ENCODE measurements around the gene NPTXR.

The NPTXR gene

DNA sequence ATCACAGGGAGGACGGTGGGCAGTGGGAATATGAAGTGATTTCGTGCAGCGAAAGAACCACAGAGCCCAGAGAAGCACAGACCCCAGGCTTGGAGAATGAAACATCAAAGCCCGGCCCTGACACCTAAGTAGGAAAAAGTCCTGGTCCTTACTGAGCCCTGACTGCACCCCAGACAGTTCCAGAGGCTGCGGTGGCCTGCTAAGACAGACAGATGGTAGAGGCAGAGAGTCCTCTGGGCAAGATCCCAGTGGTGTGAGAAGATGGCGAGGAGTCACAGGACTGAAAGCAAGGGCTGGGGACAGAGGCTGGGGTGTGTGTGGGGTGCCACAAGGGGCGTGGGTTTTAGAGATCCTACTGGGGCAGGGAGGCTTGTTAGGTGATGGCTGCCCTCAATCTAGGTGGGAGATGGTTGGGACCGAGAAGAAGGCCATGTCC is 24.5 kb upstream of the NPTXR start:
- peaks cover 56% of the 10 kb centered on the region for H3K36me3 ChIP-seq
- H3K4me3 ChIP-seq (ENCODE audit: low read depth in 1 of 2, low read length in 1 of 2): no peak overlapping the region
- H3K27me3 ChIP-seq: peaks cover 11% of the 10 kb centered on the region
- no peak overlapping the region for H3K27ac ChIP-seq
- TF ChIP-seq, protein P1, sequence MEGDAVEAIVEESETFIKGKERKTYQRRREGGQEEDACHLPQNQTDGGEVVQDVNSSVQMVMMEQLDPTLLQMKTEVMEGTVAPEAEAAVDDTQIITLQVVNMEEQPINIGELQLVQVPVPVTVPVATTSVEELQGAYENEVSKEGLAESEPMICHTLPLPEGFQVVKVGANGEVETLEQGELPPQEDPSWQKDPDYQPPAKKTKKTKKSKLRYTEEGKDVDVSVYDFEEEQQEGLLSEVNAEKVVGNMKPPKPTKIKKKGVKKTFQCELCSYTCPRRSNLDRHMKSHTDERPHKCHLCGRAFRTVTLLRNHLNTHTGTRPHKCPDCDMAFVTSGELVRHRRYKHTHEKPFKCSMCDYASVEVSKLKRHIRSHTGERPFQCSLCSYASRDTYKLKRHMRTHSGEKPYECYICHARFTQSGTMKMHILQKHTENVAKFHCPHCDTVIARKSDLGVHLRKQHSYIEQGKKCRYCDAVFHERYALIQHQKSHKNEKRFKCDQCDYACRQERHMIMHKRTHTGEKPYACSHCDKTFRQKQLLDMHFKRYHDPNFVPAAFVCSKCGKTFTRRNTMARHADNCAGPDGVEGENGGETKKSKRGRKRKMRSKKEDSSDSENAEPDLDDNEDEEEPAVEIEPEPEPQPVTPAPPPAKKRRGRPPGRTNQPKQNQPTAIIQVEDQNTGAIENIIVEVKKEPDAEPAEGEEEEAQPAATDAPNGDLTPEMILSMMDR (IDR thresholded peaks at IDR 0.05): no peak
- H3K4me1 ChIP-seq (ENCODE audit: control insufficient read depth in 1 of 2, insufficient read depth in 1 of 2, low read depth in 1 of 2, low read length in 1 of 2): peaks cover 29 to 39% of the 10 kb centered on the region in 2 experiments
- no peaks in the 10 kb centered on the region for H3K9me3 ChIP-seq

DNA sequence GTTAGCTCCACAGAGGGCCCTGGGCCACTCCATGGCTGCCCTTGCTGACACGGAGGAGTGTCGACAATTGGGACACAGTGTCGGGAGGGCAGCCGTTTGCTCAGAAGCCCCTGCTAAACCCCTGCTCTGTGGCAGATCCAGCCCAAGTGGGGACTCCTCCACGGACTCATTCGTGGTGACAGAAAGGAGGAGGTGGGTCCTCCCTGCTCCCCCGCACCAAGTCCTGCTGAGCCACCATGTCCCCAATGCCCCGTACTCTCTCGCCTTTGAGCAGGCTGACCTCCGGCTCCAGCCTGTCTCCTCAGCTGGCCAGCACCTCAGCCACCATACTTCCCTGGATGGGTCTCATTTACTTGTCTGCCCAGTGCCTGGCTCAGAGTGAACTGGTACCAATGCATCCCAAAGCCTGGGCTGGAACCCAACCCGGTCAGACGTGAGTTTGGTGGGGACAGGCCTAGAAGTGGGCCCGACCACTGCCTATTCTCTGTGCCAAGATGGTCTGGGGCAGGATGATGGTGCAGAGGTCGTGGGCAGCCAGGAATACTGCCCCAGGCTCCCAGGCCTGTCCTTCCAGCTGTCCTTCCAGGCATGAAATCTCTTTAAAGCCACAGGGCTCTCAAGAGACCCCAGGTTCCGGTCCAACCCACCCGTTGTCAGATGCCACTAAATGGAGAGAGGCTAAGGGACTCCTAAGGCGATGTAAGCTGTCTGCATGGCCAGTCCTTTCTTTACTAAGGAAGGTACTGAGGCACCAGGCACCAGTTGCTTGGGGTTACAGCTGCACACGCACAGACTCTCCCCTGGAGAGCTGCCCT is 23.9 kb upstream of the NPTXR start:
- Histone ChIP-seq H3K27me3 (peaks cover 5% of the 10 kb centered on the region), H3K4me3 (ENCODE audit: low read depth in 1 of 2, low read length in 1 of 2) (no peak overlapping the region), H3K9me3 (no peaks in the 10 kb centered on the region), H3K27ac (no peak overlapping the region), H3K36me3 (peaks cover 56% of the 10 kb centered on the region), H3K4me1 (ENCODE audit: control insufficient read depth in 1 of 2, insufficient read depth in 1 of 2, low read depth in 1 of 2, low read length in 1 of 2) (peaks cover 23 to 33% of the 10 kb centered on the region in 2 experiments)
- TF ChIP-seq, protein P1 (IDR thresholded peaks at IDR 0.05): no peak

DNA sequence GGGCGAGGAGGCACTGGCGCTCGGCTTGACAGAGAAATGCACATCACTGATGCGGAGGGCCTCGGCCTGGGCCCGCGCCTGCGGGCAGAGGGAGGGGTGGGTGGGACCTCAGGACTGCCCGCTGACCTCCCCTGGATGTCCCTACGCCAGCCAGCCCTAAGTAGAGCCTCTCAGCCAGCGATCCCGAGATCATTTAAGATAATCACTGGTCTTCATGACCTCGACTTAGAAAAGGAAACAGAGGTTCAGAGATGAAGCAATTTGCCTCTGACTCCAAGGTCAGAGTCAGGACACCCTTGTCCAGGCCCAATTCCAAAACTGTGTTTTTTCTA is 23.3 kb upstream of the NPTXR start:
- TF ChIP-seq, protein P1 (IDR thresholded peaks at IDR 0.05): no peak
- Histone ChIP-seq H3K27ac (no peak overlapping the region), H3K9me3 (no peaks in the 10 kb centered on the region), H3K4me3 (ENCODE audit: low read depth in 1 of 2, low read length in 1 of 2) (no peak overlapping the region), H3K4me1 (ENCODE audit: control insufficient read depth in 1 of 2, insufficient read depth in 1 of 2, low read depth in 1 of 2, low read length in 1 of 2) (peaks cover 21 to 30% of the 10 kb centered on the region in 2 experiments), H3K36me3 (peaks cover 56% of the 10 kb centered on the region), H3K27me3 (no peaks in the 10 kb centered on the region)

DNA sequence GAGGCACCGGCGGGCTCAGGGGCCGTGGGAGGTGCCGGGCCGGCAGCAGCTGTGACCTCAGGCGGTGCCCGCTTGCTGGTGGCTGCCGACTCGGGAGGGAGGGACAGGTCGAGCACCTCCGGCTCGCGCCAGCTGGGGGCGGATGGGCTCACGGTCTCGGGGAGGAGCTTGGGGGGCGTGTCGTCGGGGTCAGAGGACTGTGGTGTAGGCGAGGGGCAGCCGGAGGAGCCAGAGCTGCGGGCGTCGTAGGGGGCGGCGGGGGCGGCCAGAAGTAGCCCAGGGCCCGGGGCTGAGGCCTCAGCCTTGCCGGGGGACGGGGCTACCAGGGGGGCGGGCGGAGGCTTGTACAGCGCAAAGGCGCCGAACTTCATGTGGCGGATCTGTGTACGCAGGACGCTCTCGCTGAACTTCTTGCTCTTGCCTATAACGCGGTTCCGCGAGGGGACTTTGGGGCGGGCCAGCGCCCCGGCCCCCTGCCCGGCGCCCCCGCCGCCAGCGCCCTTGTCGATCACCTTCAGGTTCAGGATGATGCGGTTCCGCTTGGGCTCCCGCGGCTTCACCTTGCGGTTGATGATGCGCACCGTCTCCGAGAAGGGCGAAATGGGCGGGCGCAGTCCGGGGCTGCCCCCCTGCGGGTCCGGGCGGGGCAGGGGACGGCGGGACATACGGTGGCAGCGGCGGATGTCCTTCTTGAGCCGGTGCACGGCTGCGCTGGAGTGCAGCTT is 22.7 kb upstream of the NPTXR start:
- Histone ChIP-seq H3K4me3 (ENCODE audit: low read depth in 1 of 2, low read length in 1 of 2) (no peak overlapping the region), H3K27me3 (no peaks in the 10 kb centered on the region), H3K4me1 (ENCODE audit: control insufficient read depth in 1 of 2, insufficient read depth in 1 of 2, low read depth in 1 of 2, low read length in 1 of 2) (peaks cover 24 to 32% of the 10 kb centered on the region in 2 experiments), H3K27ac (no peak overlapping the region), H3K36me3 (peaks cover 56% of the 10 kb centered on the region), H3K9me3 (no peaks in the 10 kb centered on the region)
- TF ChIP-seq, protein P1 (IDR thresholded peaks at IDR 0.05): no peak

DNA sequence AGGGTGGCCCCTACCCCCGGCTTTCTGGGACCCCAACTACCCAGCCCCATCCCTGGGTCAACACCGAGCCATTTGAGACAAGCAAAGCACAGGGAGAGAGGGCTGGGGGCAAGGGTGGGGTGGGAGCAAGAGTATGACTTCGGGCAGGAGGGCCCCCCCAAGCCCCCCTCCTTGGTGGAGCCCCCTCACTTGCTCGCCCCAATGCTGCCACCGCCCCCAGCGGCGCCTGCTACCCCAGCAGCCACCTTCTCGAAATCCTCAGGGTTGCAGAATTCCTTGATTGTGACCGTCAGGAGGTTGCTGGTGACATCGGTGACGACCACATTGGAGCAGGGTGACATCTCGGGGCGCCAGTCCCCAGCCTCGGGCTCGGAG is 22.2 kb upstream of the NPTXR start:
- H3K4me3 ChIP-seq (ENCODE audit: low read depth in 1 of 2, low read length in 1 of 2): no peak overlapping the region
- H3K4me1 ChIP-seq (ENCODE audit: control insufficient read depth in 1 of 2, insufficient read depth in 1 of 2, low read depth in 1 of 2, low read length in 1 of 2): peaks cover 20 to 26% of the 10 kb centered on the region in 2 experiments

More for the DNA sequence above, 22.2 kb upstream of the NPTXR start:
- Histone ChIP-seq H3K27me3 (no peaks in the 10 kb centered on the region), H3K36me3 (peaks cover 56% of the 10 kb centered on the region), H3K27ac (no peak overlapping the region), H3K9me3 (no peaks in the 10 kb centered on the region)
- TF ChIP-seq, protein P1 (IDR thresholded peaks at IDR 0.05): no peak

Measured in neutrophil (primary cell).